GM21528 (cell line): ENCODE measurements around the gene CRYL1.

ENCODE experiments used
- ATAC-seq: cut with Tn5 transposase; IDR thresholded peaks from one replicate; pipeline ENCODE4 v1.9.1; 2021; ENCODE audit warnings: mild to moderate bottlenecking, moderate library complexity; ENCODE audit not compliant: unreplicated experiment, low FRiP score

The CRYL1 gene

GRCh38 chr13:20353973-20354372, 171.7 kb downstream of the CRYL1 start:
- no peak for ATAC-seq
